HG02943 (cell line): ENCODE results near the gene PVR.
"Not testable (repeated sequence)": the region's sequence is repeated elsewhere in the genome, so short reads cannot be mapped to it uniquely, and the experiment has no call there.

Experiments
- ATAC-seq: cut with Tn5 transposase; IDR thresholded peaks from one replicate; pipeline ENCODE4 v1.9.1; 2021; ENCODE audit warnings: mild to moderate bottlenecking, low read depth, moderate library complexity; ENCODE audit not compliant: unreplicated experiment

Gene PVR

DNA sequence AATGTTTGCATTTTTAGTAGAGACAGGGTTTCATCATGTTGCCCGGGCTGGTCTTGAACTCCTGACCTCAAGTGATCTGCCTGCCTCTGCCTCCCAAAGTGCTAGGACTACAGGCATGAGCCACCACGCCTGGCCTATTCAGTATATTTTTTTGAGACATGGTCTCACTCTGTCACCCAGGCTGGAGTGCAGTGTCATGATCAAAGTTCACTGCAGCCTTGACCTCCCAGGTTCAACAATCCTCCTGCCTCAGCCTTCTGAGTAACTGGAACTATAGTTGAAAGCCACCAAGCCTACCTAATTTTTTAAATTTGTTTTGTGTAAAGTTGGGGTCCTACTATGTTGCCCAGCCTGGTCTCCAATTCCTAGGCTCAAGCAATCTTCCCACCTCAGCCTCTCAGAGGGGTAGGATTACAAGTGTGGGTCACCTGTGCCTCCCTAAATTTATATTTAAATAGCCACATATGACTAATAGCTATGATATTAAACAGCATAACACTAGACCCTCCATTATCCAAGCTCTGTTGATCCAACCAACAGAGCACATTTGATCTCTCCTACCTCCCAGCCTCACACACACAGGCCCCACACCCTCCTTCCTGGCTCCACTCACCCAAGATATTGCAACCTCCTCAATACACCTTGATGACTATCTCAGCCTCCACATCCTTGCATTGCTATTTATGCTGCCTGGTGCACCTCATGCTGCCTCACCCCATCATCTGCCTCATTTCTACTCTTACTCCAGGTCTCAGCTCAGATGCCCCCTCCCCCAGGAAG, 25.5 kb downstream of the PVR start:
- no peak for ATAC-seq

DNA sequence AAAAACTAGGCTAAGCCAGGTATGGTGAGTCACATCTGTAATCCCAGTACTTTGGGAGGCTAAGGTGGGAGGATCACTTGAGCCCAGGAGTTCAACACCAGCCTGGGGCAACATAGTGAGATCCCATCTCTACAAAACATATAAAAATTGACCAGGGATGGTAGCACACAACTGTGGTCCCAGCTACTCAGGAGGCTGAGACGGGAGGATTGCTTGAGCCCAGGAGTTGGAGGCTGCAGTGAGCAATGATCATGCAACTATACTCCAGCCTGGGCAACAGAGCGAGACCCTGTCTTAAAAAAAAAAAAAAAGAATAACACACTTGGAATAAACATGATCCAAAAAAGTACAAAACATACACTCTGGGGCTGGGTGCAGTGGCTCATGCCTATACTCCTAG, 26.3 kb downstream of the PVR start:
- ATAC-seq = not testable (repeated sequence)

DNA sequence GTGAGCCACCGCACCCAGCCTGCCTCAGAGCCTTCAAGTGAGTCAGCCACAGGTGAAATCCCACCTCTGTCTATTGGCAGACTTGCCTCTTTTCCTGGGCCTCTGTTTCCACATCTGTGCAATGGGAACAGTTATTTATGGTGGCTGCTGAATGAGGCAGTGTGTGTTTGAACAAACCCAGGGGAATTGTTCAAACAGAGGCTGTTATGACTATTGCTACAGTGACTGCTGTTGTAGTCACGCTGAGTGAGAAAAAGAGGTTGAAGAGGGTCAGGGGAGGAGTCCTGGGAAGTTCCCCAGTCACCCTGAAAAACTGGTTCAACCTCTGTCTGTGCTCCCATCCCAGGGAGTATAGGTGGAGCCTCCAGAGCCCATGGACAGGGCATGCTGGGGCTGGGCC, 27.7 kb downstream of the PVR start, which contains the start of gene CEACAM19:
CEACAM19 (plus strand) TSS at position 83 of the 400 bp plus-strand sequence. CDS start 450 bp downstream, outside the sequence.
- ATAC-seq = no peak

DNA sequence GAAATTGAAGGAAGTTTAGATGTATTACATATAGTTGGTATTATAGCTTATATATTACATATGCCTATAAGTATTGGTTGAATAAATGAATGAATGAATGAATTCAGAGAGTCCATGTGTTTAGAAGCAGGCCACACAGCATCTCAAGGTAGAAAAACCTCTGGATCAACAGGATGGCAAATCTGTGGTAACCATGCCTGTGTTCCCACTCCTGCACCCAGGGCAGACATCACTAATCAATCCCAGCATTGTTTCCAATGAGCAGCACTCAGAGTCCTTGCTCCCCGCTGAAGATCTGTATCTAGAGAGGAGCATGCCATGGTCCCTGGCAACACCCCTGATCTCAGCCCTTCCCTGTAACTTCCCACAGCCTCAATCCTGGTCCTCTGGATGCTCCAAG, 28.5 kb downstream of the PVR start:
- ATAC-seq = no peak

DNA sequence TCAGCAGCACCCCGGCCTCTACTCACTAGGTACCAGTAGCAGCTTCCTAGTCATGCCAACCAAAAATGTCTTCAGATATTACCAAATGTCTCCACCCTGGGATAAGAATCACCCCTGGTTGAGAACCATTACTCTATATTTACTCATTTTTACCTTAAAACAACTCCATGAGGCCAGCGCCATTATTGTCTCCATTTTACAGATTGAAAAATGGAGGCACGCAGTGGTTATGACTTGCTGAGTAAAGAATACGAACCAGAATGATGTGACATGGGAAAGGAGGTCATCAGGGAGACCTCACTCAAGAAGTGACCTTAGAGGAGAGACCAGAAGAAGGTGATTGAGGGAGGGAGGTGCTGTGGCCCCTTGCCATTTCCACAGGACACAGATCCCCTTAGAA, 29.8 kb downstream of the PVR start:
- ATAC-seq = no peak

DNA sequence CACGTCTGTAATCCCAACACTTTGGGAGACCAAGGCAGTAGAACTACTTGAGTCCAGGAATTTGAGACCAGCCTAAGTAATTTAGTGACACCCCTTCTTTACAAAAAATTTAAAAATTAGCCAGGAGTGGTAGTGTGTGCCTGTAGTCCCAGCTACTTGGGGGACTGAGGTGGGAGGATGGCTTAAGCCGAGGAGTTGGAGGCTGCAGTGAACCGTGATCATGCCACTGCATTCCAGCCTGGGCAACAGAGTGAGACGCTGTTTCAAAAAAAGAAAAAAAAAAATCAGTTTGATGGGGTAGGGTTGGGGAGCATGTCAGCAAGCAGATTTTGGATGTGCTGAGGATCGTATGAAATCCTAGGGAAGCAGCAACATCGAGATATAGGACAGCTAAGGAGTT, 31.8 kb downstream of the PVR start:
- no peak for ATAC-seq

DNA sequence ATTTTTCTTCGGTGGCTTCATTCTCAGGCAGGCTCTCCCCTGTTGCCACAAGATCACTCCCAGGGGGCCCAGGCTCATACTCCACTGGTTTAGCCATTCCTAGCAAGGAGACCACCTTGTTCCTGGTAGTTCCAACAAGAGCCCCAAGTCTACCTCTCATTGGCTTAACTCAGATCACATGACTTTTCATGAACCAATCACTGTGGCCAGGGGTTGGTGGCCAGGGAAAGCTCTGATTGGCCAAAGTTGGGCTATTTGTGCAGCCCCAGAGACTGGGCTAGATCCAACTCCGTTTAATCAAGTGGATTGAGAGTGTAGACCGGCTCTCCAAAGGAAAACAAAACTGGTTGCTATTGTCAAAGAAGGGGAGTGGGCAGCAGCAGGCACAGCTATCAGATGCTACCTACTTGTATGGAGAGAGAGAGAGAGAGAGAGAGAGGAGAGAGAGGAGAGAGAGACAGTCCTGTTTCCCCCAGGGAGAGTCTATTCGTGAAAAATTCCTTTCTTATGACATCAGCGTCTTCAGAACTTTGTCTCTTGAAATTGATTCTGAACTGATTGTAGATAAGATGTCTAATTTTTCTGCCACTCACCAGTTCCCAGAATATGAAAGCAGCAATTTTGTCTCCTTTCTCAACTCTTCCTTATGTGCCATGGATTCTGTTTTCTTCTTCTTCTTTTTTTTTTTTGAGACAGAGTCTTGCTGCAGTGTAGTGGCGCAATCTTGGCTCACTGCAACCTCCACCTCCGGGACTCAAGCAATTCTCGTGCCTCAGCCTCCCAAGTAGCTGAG, 33.5 kb downstream of the PVR start:
- ATAC-seq = no peak

DNA sequence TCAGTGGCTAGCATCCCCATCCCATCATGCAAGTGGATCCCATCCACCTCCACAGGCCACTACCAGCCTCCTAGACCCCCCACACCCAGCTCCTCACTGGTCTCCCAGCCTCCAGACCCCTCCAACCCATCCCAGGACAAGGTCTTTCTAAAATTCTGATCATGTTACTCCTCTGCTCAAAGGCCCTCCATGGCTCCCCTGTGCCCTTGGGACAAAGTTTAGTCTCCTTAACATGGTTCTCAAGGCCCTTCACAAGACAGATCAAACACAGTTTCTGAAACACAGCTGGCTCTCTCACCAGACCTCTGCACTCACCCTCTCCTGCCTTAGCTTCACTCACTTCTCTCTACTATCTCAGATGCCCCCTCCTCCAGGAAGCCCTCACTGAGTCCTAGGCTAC, 36.8 kb downstream of the PVR start:
- no peak for ATAC-seq

DNA sequence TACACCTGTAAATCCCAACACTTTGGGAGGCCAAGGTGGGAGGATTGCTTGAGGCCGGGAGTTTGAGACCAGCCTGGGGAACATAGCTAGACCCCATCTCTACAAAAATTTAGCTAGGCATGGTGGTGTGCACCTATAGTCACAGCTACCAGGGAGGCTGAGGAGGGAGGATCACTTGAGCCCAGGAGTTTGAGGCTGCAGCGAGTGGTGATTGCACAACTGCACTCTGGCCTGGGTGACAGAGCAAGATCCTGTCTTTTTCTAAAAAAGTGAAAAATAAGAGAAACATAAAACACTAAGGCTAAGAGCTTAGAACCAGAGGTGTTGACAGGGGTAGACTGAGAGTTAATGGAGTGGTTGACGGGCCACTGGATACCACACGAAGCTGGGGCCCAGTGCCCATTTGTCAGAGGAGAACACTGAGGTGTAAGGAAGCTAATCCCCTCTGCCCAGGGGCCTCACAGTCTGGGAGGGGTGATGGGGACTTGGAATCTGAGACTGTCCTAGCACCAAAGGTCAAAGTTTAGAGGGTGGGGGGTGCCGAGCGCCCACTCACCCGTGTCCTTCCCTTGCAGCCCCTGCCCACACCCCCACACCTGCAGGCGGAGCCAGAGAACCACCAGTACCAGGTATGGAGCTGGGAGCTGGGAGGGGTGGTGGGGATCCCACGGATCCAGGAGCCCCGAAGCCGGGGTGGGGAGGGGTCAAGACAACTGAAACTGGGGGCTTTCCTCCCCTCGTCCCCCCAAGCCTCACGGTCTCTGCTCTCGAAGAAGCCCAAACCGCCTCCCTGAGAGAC, 38.5 kb downstream of the PVR start:
- ATAC-seq = no peak

DNA sequence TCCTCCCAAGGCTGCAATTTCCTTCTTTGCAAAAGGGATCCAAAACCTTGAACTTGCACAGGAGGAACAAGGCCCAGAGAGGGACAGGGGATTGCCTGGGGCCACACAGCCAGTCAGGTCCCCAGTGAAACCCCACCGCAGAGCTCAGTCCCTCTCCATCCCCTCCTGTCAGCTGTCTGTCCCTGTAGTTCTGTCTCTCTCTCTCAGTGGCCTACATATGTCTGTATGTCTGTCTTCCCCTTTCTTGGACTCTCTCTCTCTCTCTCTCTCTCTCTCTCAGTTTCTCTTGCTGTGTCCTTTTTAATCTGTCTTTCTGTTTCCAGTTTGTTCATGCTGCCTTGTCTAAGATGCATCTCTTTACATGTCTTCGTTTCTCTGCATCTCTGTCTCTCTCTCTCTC, 39.1 kb downstream of the PVR start:
- ATAC-seq = no peak

DNA sequence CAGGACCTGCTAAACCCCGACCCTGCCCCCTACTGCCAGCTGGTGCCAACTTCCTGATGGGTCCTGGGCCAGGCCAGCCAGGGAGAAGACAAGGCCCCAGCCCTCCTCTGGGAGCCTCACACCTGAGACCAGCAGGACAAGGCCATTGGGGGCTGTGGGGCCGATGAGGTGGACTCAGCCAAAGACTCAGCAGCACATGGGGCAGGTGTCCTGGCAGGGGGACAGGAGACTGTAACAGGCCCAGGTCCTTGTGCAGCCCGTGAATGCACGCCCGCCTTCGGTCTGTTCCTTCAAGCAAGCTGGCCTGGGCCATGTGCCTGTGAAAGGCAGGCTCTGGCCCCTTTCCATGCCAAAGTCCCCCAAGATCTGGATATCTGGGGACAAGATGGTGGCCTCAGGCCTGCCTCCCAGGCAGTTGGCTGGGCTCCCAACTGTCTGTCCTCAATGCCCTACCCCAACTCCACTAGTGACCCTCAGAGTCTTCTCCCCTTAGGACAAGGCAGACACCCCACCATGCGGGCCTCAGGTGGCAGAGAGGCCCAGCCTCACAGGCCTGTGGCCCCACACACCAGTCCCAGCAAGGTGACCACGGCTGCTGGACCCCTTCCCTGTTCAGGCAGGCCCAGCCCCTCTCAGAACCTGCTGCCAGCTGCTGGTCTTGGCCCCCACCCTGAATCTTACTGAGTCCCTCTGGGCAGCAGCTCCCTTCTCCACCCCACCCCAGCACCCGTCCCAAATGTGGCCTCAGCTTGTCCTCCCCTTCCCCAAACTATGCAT, 39.9 kb downstream of the PVR start:
- no peak for ATAC-seq

DNA sequence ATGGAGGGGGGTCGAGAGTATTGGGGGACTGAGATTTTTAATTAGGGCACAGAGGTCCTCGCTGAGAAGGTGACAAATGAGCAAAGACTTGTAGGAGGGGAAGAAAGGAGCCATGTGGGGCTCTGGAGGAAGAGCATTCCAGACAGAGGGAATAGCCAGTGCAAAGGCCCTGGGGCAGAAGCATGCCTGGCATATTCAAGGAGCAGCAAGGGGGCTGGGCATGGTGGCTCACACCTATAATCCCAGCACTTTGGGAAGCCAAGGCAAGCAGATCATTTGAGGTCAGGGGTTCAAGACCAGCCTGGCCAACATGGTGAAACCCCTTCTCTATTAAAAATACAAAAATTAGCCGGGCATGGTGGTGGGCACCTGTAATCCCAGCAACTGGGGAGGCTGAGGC, 40.7 kb downstream of the PVR start:
- ATAC-seq = not testable (repeated sequence)

DNA sequence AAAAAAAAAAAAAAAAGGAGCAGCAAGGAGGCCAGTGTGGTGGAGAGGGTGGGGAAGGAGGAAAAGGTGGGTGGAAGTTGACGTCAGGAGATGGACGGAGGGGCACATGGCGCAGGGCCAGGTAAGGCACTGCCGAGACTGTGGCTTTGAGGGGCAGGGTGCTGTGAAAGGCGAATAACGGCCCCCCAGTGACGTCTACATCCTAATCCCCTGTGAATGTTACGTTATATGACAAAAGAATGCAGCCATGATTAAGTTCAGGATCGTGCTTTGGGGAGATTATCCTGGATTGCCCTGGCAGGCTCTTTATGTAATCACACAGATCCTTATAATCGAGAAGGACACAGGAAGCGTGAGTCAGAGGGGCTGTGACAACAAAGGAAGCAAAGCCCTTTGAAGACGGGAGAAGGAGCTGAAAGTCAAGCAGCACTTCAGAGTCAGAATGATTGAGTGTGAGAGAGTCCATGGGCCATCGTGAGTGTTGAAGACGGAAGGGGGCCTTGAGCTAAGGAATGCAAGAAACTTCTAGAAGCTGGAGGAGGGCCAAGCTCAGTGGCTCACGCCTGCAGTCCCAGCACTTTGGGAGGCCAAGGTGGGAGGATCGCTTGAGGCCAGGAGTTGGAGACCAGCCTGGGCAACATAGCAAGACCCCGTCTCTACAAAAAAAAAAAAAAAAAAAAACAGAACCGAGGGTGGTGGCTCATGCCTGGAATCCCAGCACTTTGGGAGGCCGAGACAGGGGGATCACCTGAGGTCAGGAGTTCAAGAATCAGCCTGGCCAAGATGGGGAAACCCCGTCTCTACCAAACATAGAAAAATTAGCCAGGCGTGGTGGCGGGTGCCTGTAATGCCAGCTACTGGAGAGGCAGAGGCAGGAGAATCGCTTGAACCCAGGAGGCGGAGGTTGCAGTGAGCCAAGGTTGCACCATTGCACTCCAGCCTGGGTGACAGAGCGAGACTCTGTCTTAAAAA, 41.5 kb downstream of the PVR start:
- no peak for ATAC-seq

DNA sequence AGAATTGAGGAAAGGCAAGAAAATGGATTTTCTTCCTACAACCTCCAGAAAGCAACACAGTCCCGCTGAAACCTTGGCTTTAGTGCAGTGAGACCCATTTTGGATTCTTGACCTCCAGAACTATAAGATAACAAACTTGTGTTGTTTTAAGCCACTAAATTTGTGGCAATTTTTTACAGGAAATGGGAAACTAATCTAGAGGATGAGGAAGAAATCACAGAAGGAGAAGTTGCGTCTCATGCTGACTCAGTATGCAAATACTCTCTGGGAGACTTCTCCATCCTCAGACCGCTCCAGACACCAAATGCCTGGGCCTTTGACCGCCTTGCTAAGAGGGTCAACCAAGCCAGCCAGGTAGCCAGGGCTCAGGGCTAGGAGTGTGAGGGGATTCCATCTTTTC, 42.2 kb downstream of the PVR start:
- ATAC-seq = no peak

DNA sequence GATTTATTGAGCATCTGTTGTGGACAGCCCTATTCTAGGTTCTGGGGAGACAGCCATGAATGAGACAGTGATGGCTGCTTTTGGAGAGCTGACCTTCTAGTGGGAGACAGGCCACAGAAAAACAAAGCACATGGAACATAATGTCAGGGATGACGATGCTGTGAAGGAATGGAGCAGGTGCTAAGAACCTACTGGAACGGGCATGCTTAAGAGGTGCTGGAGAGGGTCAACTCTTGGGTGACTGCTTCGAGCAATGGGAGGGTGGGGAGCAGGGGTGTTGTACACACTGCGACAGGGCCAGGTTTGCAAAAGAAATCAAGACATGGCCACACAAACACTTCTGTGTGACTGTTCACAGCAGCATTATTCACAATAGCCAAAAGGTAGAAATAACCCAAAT, 43.2 kb downstream of the PVR start:
- no peak for ATAC-seq

DNA sequence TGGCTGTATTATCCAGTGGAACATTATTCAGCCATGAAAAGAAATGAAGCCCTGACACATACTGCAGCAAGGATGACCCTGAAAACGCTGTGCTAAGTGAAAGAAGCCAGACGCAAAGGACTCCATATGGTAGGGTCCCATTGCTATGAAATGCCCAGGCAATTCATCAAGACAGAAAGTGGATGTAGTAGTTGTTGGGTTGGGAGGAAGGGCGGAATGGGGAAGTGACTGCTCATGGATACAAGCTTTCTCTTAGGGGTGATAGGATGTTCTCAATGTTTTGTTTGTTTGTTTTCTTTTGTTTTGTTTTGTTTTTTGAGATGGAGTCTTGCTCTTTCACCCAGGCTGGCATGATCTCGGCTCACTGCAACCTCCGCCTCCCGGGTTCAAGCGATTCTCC, 44.2 kb downstream of the PVR start:
- no peak for ATAC-seq

DNA sequence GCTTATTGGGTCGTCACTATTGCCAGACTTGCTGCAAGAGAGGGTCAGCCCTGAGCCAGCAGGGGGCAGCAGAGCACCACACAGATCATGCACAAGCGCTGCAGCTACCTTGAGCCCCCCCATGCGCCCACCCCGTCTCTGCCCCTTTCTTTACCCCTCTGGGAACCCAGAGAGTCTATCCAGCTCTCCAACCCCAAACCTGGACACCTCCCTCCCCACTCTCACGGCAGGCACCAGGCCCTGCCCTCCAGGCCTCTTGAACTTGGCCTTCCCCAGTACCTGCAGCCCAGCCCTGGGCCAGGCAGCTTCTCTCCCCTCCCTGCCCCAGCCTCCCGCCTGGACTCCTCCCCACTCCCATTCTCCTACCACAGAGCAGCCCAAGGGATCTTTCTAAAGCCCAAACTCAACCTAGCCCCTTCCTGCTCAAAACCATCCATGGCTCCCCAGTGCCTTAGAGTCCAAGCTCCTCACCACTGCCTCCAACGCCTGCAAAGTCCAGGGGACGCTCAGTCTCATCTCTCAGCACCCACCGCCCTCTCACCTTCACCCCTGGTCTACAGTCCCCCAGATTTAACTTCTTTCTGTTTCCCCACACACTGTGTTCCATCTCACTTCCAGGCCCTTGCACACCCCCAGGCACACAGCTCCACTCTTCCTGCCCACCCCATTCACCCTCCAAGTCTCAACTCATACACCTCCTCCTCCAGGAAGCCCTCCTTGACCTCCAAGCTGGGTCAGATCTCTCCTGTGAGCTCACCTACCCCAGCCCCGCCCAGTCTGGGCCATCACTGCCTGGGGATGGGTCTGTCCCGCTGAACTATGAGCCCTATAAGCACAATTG, 45.8 kb downstream of the PVR start:
- no peak for ATAC-seq

DNA sequence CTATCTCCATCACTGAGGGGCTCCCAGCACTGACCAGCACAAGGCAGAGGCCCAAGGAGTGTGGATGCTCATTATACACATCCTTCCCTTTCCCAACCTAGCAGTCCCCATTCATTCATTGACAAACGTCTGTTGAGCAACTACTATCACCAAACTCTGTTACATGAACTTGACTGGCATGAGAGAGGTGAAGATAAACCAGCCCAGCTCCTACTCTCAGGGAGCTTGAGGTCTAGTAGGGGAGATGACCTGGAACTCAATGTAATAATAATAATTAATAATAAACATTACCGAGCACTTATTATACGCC, 46.4 kb downstream of the PVR start:
- ATAC-seq = no peak

DNA sequence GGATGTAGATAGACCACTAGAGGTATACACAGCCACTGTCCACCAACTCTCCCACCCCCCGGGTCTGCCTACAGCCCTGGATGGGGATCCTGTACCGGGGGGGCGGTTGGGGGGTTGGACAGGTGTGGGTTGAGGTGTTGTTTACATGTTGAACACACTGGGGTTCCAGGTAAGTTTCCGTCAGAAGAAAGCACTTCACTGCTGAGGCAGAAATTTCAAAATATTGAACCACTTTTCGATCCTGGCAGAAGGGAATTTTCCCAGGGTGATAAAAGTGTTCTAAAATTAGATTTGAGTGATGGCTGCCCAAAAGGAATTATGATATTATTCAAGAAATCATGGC, 48.6 kb downstream of the PVR start:
- no peak for ATAC-seq
